T-helper 1 cell treated with Interleukin-12 subunit alpha and Interleukin-12 subunit beta and Interleukin-4 antibody, amounts not matched to agents 30 μg/mL and 1 μg/mL, for 36 hours (primary cell): Measurements from ENCODE around the gene GNPAT.

Experiments
- H3K27ac Mint-ChIP-seq: one replicate; pipeline ENCODE4 v1.8.0; 2021; ENCODE audit warnings: mild to moderate bottlenecking, mixed read lengths
- H3K27me3 Mint-ChIP-seq: one replicate; pipeline ENCODE4 v1.8.0; 2021; ENCODE audit warnings: low read depth, mixed read lengths
- H3K36me3 Mint-ChIP-seq: one replicate; pipeline ENCODE4 v1.8.0; 2021; ENCODE audit warnings: low read depth, mixed read lengths
- H3K4me1 Mint-ChIP-seq: one replicate; pipeline ENCODE4 v1.8.0; 2021; ENCODE audit warnings: low read depth, mixed read lengths
- H3K4me3 Mint-ChIP-seq: one replicate; pipeline ENCODE4 v1.8.0; 2021; ENCODE audit warnings: mild to moderate bottlenecking, moderate library complexity, mixed read lengths
- H3K9me3 Mint-ChIP-seq: one replicate; pipeline ENCODE4 v1.8.0; 2021; ENCODE audit warnings: mixed read lengths

Gene GNPAT

DNA sequence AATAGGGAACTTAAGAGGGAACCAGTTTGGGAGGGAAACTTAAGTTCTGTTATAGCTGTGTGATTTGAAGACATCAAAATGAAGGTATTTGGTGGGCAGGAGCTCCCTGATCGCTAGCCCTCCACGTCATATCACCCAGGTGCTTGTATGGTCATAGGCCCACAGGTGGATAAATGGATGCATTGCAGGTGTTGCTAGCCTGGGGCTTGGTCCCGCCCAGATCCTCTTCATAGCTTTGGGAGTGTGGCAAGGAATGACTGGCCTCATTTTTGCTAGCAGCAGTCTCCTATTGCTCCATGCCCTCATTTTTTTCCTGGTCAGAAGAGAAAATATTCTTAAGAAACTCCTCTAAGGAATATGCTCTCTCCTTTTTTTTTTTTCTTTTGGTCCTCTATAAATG lies 11.3 kb downstream of the GNPAT start:
- Mint-ChIP-seq H3K4me3 (no peak overlapping the region), H3K27me3 (no peaks in the 10 kb centered on the region), H3K9me3 (peaks cover 18% of the 10 kb centered on the region), H3K4me1 (peaks cover 10% of the 10 kb centered on the region), H3K27ac (no peak overlapping the region), H3K36me3 (peaks cover 58% of the 10 kb centered on the region)

DNA sequence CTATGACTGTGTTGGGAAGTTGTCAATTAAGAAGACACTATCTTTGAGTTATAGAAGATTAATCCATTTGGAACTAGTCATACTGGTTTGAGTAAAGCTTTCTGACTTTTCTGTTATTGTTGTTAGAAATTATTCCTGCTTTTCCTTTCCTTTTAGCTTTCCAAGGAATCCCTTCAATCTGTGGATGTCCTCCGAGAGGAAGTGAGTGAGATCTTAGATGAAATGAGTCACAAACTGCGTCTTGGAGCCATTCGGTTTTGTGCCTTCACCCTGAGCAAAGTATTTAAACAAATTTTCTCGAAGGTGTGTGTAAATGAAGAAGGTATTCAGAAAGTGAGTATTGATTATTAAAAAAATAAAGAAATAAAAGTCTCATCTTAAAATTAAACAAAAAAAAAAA lies 19.3 kb downstream of the GNPAT start:
- H3K36me3 Mint-ChIP-seq, result peaks cover 85% of the 10 kb centered on the region
- no peak overlapping the region for H3K4me3 Mint-ChIP-seq
- no peak overlapping the region for H3K27ac Mint-ChIP-seq
- H3K4me1 Mint-ChIP-seq, result no peaks in the 10 kb centered on the region
- peaks cover 29% of the 10 kb centered on the region for H3K9me3 Mint-ChIP-seq
- no peaks in the 10 kb centered on the region for H3K27me3 Mint-ChIP-seq

DNA sequence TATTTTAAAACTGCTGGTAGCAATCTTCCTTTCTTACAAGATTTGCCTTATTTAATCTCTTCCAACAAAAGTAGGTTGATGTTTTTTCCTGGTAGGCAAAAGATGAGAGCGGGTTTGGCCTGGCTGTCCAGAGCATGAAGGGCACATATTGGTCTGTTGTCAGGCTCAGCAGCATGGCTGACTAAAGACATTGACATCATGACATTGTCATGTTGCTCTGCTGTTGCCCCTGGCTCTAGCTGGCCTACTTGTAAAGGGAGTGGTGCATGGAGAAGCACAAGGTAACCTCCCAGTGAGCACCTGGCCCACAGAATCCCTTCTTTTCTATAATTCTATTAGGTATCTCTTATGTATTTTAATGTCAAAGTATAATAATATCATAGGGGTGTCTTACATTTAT lies 23.6 kb downstream of the GNPAT start:
- Mint-ChIP-seq H3K4me1 (peaks cover 2% of the 10 kb centered on the region), H3K9me3 (no peaks in the 10 kb centered on the region), H3K27ac (no peak overlapping the region), H3K4me3 (no peak overlapping the region), H3K27me3 (no peaks in the 10 kb centered on the region), H3K36me3 (peaks cover 77% of the 10 kb centered on the region)

DNA sequence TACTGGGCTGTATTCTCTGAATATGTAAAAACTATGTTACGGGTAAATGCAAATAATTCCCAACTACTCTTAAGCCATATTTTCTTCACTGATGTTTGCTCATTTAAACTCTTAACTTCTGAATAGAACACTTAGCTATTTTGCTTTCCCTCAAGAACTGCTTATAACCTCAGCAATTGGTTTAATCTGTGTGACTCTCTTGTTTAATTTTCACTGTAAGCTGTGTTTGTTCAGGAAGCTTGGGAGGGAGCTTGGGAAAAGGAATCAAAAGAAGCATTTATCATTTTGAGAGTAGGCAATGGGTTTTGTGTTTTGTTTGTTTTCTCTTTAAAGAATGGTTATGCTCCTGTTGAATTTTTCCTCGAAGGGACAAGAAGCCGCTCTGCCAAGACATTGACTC lies 24.4 kb downstream of the GNPAT start:
- Mint-ChIP-seq H3K4me1 (peaks cover 2% of the 10 kb centered on the region), H3K27me3 (no peaks in the 10 kb centered on the region), H3K4me3 (no peak overlapping the region), H3K9me3 (no peaks in the 10 kb centered on the region), H3K27ac (no peak overlapping the region), H3K36me3 (peaks cover 76% of the 10 kb centered on the region)

DNA sequence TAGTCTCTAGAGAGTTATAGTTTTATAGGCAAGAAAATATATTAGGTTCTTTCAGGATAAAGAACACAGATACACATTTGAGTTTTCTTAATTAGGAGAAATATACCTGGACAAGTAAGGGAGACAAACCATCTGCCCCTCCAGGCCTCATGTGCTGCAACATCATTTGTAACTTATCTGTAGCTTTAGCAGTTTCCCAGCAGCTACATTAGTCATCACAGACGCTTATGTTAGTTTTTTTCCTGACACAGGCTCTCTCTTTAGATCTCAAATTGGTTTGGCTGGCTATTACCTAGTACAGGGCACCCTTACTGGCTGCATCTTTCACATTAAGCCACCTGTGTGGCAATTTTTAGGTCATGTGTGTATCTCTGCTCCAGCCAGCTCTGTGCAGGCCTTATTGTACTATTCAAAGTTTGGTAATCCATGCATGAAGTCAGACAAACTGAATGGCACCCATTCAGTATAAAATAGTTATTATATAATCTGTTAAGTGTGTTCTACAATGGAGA lies 25.9 kb downstream of the GNPAT start:
- Mint-ChIP-seq H3K9me3 (no peaks in the 10 kb centered on the region), H3K27ac (no peak overlapping the region), H3K36me3 (peaks cover 74% of the 10 kb centered on the region), H3K4me3 (no peak overlapping the region), H3K4me1 (peaks cover 9% of the 10 kb centered on the region), H3K27me3 (no peaks in the 10 kb centered on the region)

DNA sequence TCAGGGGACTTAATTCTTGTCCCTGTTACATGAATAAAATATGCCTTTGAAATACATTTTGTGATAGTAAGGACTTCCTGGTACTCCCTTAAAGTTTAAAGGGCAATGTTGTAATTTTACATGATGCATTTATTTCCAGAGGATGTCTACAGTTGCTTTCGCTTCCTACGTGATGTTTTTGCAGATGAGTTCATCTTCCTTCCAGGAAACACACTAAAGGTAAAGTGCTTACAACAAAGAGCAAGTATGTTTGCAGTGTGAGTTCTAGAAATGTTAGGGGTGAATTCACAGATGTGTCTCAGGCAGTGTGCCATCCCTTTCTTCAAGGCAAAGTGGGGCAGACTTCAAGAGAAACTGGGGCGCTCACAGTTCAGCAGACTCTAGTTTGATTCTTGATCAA lies 31.2 kb downstream of the GNPAT start:
- Mint-ChIP-seq H3K4me1 (peaks cover 33% of the 10 kb centered on the region), H3K27me3 (no peaks in the 10 kb centered on the region), H3K36me3 (peaks cover 71% of the 10 kb centered on the region), H3K27ac (peak overlapping the region; percentile 99), H3K4me3 (peak overlapping the region; percentile 65), H3K9me3 (no peaks in the 10 kb centered on the region)

DNA sequence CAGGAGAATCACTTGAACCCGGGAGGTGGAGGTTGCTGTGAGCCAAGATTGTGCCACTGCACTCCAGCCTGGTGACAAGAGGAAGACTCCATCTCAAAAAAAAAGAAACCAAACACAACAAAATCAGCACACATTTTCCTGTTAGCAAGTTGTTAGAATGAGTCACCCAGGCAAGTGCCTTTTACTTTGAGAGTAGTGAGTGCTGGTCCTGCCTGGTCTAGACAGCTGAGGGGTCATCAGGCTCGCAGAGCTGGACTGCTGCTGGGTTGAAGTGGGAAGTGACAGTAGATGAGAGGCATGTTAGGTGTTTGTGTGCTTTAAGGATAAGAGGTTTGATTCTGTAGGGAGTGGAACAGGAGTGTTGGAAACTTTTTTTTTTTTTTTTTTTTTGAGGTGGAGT lies 31.9 kb downstream of the GNPAT start:
- Mint-ChIP-seq H3K4me1 (peaks cover 33% of the 10 kb centered on the region), H3K4me3 (peak overlapping the region; percentile 75), H3K36me3 (peaks cover 72% of the 10 kb centered on the region), H3K27me3 (no peaks in the 10 kb centered on the region), H3K27ac (peak overlapping the region; percentile 99), H3K9me3 (no peaks in the 10 kb centered on the region)

DNA sequence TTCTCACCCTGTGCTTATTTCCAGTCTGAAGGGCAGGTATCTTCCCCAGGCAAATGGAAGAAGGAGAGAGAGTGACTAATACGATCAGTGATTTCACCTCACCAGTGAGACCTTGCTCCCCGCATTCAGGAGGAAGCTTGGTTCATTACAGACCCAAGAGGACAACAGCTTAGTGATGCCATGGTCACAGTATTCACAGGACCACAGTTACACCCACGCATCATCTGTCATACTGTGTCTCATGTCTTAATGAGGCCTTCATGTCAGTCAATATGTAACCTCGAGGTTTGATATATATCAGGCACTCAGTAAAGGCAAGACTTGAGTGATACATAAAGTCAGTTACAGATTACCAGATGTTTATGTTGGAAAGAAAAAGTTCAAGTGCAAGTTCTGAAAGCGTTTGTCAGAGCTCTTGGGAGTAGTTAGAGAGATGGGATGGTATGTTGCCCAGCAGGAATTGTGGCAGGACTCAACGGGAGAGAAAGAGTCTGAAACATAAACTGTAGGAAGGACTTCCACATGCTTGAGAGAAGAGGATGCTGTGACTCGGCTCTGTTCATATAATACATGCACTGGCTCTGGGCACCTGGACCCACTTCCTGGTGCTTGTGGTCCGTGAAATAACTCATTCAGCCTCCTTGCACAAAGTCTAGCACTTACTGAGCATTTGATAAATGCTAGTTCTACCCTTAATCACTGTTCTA lies 33.3 kb downstream of the GNPAT start:
- Mint-ChIP-seq H3K4me3 (peak overlapping the region; percentile 2), H3K27ac (peak overlapping the region; percentile 99), H3K9me3 (no peaks in the 10 kb centered on the region), H3K27me3 (no peaks in the 10 kb centered on the region), H3K4me1 (peaks cover 37% of the 10 kb centered on the region), H3K36me3 (peaks cover 69% of the 10 kb centered on the region)

DNA sequence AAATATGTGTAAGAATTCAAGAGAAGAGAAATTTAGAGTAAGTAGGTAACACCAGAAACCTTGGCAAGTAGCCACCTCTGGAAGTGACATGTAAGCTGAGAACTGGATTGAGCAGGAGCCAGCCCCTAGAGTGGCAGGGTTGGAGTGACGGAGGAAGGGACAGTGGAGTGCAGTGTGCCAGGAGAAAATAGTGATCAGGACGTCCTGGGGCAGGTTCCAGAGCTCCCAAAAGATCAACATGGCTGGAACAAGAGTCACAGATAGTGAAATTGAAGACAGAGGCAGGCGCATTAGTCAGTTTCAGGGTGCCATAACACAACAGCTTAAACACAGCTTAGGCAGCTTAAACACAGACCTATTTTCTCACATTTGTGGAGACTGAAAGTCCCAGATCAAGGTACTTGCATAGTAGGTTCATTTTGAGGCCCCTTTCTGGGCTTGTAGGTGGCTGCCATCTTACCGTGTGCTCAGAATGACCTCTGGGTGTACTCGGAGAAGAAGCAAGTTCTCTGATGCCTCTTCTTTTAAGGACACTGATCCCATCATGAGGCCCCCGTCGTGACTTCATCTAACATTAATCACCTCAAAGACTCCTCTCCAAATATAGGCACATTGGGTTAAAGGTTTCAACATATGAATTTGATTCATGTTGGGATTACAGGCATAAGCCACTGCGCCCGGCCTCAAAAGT lies 37.2 kb downstream of the GNPAT start:
- Mint-ChIP-seq H3K27me3 (no peaks in the 10 kb centered on the region), H3K4me3 (no peak overlapping the region), H3K27ac (no peak overlapping the region), H3K4me1 (peaks cover 22% of the 10 kb centered on the region), H3K36me3 (peaks cover 41% of the 10 kb centered on the region), H3K9me3 (no peaks in the 10 kb centered on the region)

DNA sequence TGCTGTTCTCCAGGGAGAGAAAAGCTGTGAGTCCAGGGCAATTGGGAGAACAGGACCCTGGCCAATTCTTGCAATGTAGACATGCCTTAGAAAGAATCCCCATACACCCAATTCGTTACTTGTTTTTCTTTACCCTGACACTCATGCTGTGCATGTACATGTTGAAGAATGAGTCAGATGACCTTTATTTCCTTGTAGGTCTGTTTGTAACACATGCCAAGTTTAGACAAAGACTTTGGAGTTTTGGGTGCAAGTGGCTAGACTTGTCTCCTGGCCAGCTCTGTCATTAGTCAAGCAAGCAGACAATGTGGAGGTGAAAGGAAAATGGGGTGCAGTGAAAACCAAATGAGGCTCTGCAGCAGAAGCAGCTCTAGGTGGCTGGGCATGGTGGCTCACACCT lies 38.1 kb downstream of the GNPAT start:
- Mint-ChIP-seq H3K4me3 (no peak overlapping the region), H3K27ac (no peak overlapping the region), H3K27me3 (no peaks in the 10 kb centered on the region), H3K9me3 (no peaks in the 10 kb centered on the region), H3K4me1 (peaks cover 16% of the 10 kb centered on the region), H3K36me3 (peaks cover 37% of the 10 kb centered on the region)

DNA sequence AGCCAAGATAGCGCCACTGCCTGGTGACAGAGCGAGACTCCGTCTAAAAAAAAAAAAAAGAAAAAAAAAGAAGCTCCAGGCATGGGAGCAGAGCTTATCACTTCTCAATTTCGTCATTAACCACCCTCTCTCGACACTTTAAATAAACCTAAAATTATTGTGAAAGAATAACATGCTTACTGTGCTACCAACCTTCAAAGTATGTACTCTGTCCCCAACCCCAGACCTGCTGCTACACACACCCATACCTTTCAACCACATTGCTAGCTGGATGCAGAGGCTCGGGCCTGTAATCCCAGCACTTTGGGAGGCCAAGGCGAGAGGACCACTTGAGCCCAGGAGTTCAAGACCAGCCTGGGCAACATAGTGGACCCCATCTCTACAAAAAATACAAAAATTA lies 38.7 kb downstream of the GNPAT start:
- Mint-ChIP-seq H3K27me3 (no peaks in the 10 kb centered on the region), H3K4me3 (no peak overlapping the region), H3K36me3 (peaks cover 32% of the 10 kb centered on the region), H3K27ac (no peak overlapping the region), H3K9me3 (no peaks in the 10 kb centered on the region), H3K4me1 (peaks cover 10% of the 10 kb centered on the region)

DNA sequence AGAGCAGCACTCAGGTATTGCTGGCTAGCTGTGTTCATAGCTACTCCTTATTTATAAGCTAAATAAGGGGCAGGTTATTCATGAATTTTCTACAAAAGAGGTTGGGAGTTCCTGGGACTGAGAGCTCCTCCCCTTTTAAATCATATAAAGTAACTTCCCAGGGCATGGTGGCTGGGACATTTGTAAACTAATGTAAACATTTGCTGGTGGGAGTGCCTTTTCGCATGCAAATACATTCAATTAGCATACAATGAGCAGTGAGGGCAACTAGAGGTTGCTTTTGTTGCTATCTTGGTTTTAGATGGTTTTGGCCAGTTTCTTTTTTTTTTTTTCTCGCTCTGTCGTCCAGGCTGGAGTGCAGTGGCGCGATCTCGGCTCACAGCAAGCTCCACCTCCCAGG lies 43.4 kb downstream of the GNPAT start:
- H3K4me3 Mint-ChIP-seq, result no peak overlapping the region
- H3K36me3 Mint-ChIP-seq, result no peaks in the 10 kb centered on the region
- H3K4me1 Mint-ChIP-seq, result no peaks in the 10 kb centered on the region
- no peak overlapping the region for H3K27ac Mint-ChIP-seq
- H3K27me3 Mint-ChIP-seq, result no peaks in the 10 kb centered on the region
- H3K9me3 Mint-ChIP-seq, result no peaks in the 10 kb centered on the region

DNA sequence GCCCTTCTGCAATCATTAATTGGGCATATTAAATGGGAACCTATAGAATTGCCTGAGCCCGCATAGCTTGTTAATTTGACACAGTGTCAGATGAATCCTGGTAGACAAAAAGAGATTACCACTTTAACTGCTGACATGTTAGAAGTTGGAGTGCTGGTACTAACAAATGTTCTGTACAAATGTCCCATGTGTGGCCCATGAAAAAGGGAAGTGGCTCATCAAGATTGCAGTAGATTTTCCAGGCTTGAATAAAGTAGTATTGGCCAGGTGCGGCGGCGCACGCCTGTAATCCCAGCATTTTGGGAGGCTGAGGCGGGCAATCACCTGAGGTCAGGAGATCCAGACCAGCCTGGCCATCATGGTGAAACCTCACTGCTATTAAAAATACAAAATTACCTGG lies 45.6 kb downstream of the GNPAT start:
- no peaks in the 10 kb centered on the region for H3K9me3 Mint-ChIP-seq
- no peaks in the 10 kb centered on the region for H3K36me3 Mint-ChIP-seq
- no peaks in the 10 kb centered on the region for H3K27me3 Mint-ChIP-seq
- H3K4me1 Mint-ChIP-seq, result no peaks in the 10 kb centered on the region
- no peak overlapping the region for H3K4me3 Mint-ChIP-seq
- no peak overlapping the region for H3K27ac Mint-ChIP-seq

DNA sequence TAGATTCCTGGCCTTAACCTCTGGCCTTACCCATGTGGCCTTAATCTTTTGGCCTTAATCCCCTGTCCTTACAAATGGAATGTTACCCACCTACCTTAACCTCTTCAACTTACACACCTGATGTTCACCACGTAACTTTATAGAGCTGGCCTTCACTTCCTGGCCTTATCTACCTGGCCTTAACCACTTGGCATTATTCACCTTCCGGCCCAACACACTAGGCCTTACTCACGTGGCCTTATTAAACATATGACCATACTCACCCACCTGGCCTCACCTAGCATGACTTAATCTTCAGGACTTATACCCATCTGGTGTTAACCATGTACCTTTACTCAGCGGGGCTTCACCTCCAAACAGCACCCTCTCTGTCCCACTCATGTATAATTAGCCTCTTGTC lies 54.9 kb downstream of the GNPAT start:
- H3K27me3 Mint-ChIP-seq, result peaks cover 5% of the 10 kb centered on the region
- H3K4me3 Mint-ChIP-seq, result no peak overlapping the region
- H3K36me3 Mint-ChIP-seq, result no peaks in the 10 kb centered on the region
- H3K9me3 Mint-ChIP-seq, result no peaks in the 10 kb centered on the region
- H3K27ac Mint-ChIP-seq, result no peak overlapping the region
- no peaks in the 10 kb centered on the region for H3K4me1 Mint-ChIP-seq

DNA sequence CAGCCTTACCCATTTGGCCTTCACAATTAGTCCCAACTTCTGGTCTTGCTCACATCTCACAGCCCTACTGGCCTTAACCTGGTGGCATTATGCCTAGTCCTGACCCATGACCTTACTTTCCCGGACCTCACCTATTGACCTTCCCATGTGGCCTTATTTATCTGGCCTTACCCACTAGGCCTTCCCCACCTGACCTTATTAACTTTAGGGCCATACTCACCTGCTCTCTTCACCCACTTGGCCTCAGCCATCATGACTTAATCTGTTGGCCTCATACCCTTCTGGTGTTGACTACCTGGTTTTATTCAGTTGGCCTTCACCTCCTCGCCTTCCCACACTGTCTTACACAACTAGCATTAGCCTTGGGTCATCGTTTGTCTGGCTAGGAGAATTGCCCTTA lies 61.0 kb downstream of the GNPAT start:
- H3K9me3 Mint-ChIP-seq, result no peaks in the 10 kb centered on the region
- no peaks in the 10 kb centered on the region for H3K36me3 Mint-ChIP-seq
- no peak overlapping the region for H3K4me3 Mint-ChIP-seq
- no peak overlapping the region for H3K27ac Mint-ChIP-seq
- H3K4me1 Mint-ChIP-seq, result no peaks in the 10 kb centered on the region
- H3K27me3 Mint-ChIP-seq, result no peaks in the 10 kb centered on the region
